ENCODE data around the gene RWDD4. TPM values are rescaled to one million over a fixed set of nuclear protein-coding genes. Genes with fewer than 3 reads are reported as not detected.

RWDD4 gene
- polyA plus RNA-seq (ENCODE audit: insufficient read length in 12 of 12) = 10 to 100 TPM in 11 of 12 donors, not detected in 1; 24.0 to 39.6 (median 35.9) TPM
- long read RNA-seq, donor 1, transcript RWDD4-202 (7 exons, 2,590 nt) = major isoform, 7 of 7 reads
- long read RNA-seq, donor 1, partial matches to known transcripts = 0 of 7 reads
- long read RNA-seq, donor 1, other reads (novel, unspliced or antisense) = 0 of 7 reads
- long read RNA-seq, donor 2, transcript RWDD4-202 (7 exons, 2,590 nt) = major isoform, 17 of 17 reads
- long read RNA-seq, donor 2, partial matches to known transcripts = 0 of 17 reads
- long read RNA-seq, donor 2, other reads (novel, unspliced or antisense) = 0 of 17 reads
- long read RNA-seq, donor 3, partial matches to known transcripts = 0 of 2 reads
- long read RNA-seq, donor 3, other reads (novel, unspliced or antisense) = 0 of 2 reads
- long read RNA-seq, donor 4, partial matches to known transcripts = 0 of 3 reads
- long read RNA-seq, donor 4, other reads (novel, unspliced or antisense) = 0 of 3 reads
- long read RNA-seq, donor 5, transcript RWDD4-202 (7 exons, 2,590 nt) = major isoform, 17 of 17 reads
- long read RNA-seq, donor 5, partial matches to known transcripts = 0 of 17 reads
- long read RNA-seq, donor 5, other reads (novel, unspliced or antisense) = 0 of 17 reads
- long read RNA-seq, donor 6, transcript RWDD4-202 (7 exons, 2,590 nt) = major isoform, 6 of 6 reads
- long read RNA-seq, donor 6, partial matches to known transcripts = 0 of 6 reads
- long read RNA-seq, donor 6, other reads (novel, unspliced or antisense) = 0 of 6 reads
- long read RNA-seq, donor 7, partial matches to known transcripts = 0 of 3 reads
- long read RNA-seq, donor 7, other reads (novel, unspliced or antisense) = 0 of 3 reads
- long read RNA-seq, donor 8, transcript RWDD4-202 (7 exons, 2,590 nt) = major isoform, 11 of 11 reads
- long read RNA-seq, donor 8, partial matches to known transcripts = 0 of 11 reads
- long read RNA-seq, donor 8, other reads (novel, unspliced or antisense) = 0 of 11 reads
- long read RNA-seq, donor 9, transcript RWDD4-202 (7 exons, 2,590 nt) = major isoform, 7 of 14 reads
- long read RNA-seq, donor 9, partial matches to known transcripts = 7 of 14 reads
- long read RNA-seq, donor 9, other reads (novel, unspliced or antisense) = 0 of 14 reads
- long read RNA-seq, donor 10, transcript RWDD4-202 (7 exons, 2,590 nt) = major isoform, 14 of 14 reads
- long read RNA-seq, donor 10, partial matches to known transcripts = 0 of 14 reads
- long read RNA-seq, donor 10, other reads (novel, unspliced or antisense) = 0 of 14 reads
- long read RNA-seq, donor 11, transcript RWDD4-202 (7 exons, 2,590 nt) = major isoform, 8 of 8 reads
- long read RNA-seq, donor 11, partial matches to known transcripts = 0 of 8 reads
- long read RNA-seq, donor 11, other reads (novel, unspliced or antisense) = 0 of 8 reads

- peak; percentile 99 for DNase-seq
These were observed at the start of gene RWDD4, which contains the start of gene TRAPPC11 for GRCh38 chr4:183659029-183659871. Gene RWDD4 (minus strand): TSS chr4:183659185. CDS start chr4:183658952, 233 bp downstream. Gene TRAPPC11 (plus strand): TSS chr4:183659293. CDS start chr4:183663868, 4,575 bp downstream.

GRCh38 chr4:183702492-183702891, 43.5 kb upstream of the RWDD4 start:
- no peak for DNase-seq

GRCh38 chr4:183700407-183700806, 41.4 kb upstream of the RWDD4 start:
- DNase-seq = no peak

- no peak for DNase-seq
These were observed 39.9 kb upstream of the RWDD4 start for GRCh38 chr4:183698909-183699308.

- DNase-seq = no peak
These were observed 32.9 kb upstream of the RWDD4 start for GRCh38 chr4:183691897-183692296.

GRCh38 chr4:183691006-183691405, 32.0 kb upstream of the RWDD4 start:
- DNase-seq = no peak

GRCh38 chr4:183688216-183688615, 29.2 kb upstream of the RWDD4 start:
- DNase-seq = no peak

GRCh38 chr4:183686461-183686860, 27.5 kb upstream of the RWDD4 start:
- no peak for DNase-seq

GRCh38 chr4:183681119-183681518, 22.1 kb upstream of the RWDD4 start:
- no peak for DNase-seq

- DNase-seq = peak; percentile 35
These were observed 16.6 kb upstream of the RWDD4 start for GRCh38 chr4:183675625-183676024.

GRCh38 chr4:183674153-183674552, 15.2 kb upstream of the RWDD4 start:
- no peak for DNase-seq

- no peak for DNase-seq
These were observed 12.1 kb upstream of the RWDD4 start for GRCh38 chr4:183670960-183671555.

- no peak for DNase-seq
These were observed 11.3 kb upstream of the RWDD4 start for GRCh38 chr4:183670251-183670650.

- DNase-seq = no peak
These were observed 7.1 kb upstream of the RWDD4 start for GRCh38 chr4:183666088-183666487.

- DNase-seq = no peak
These were observed 872 bp upstream of the RWDD4 start for GRCh38 chr4:183659872-183660242.

- peak; percentile 20 for DNase-seq
These were observed 490 bp downstream of the RWDD4 start for GRCh38 chr4:183658362-183659028.

- DNase-seq = no peak
These were observed 1.4 kb downstream of the RWDD4 start for GRCh38 chr4:183657564-183657963.

GRCh38 chr4:183645326-183645725, 13.7 kb downstream of the RWDD4 start:
- no peak for DNase-seq

GRCh38 chr4:183639291-183639690, 19.7 kb downstream of the RWDD4 start:
- DNase-seq = no peak

- no peak for DNase-seq
These were observed 20.5 kb downstream of the RWDD4 start for GRCh38 chr4:183638436-183638835.

Data from muscle of arm (tissue), 14 donors.